HPDE6-E6E7 (cell line): Measurements from ENCODE around the gene SPTB.

ENCODE experiments used
- DNase-seq: peaks from one replicate; pipeline ENCODE4 v3.0.0; 2011; ENCODE audit warnings: missing footprints; ENCODE audit errors: extremely low spot score

Gene SPTB

DNA sequence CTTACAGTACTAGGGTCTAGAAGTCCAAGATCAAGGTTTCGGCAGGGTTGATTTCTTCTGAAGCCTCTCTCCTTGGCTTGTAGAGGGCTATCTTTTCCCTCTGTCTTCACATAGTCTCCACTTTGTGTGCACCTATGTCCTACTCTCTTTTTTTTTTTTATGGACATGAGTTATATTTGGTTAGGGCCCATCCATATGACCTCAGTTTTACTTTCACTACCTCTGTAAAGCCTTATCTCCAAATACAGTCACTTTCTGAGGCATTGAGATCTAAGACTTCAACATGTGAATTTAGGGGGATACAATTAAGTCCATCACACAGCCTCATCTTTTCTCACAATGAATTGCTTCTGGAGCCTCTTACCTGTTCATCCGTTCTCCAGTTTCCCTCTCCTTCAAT is 5.9 kb upstream of the SPTB start:
- no peak for DNase-seq

DNA sequence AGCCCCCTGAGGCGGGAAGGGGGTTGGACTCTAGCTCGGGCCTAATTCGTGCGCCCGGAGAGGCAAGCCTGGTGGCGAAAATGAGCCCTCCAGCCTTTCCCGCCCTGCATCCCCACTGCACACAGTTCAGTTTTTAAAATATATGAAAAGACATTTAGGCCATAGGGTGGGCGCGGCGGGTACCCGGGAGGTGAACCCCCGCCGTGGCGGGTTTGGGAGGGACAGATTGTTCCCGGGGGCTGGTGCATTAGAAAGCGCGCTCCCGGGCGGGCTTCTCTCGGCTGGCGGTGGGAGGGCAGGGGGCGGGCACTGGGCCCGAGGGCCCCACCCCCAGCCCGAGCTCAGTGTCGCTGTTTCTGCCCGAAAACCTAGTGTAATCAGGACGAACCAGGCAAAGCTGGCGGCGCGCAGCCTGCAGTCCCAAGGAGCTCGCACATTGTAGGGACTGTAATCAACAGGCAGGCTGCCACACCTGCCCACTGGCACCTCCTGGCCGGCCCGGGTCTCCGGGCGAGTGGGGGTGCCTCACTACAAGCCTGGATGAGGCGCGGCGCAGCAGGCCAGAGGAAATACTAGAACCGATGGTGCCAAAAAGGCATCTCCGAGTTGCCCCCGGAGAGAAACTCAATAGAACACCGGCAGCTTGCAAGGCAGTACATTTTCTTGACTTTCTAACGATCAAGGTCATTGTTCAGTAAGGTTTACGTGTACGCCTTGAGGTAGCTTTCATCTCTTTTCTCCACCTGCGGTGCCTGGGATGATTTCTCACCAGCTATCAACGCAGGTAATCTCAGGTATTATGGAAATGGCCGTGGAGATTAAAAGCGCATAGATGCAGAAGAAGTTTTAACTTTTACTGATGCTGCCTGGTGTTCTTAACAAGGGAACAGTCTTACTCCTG is 764 bp upstream of the SPTB start:
- peak; percentile 35 for DNase-seq

DNA sequence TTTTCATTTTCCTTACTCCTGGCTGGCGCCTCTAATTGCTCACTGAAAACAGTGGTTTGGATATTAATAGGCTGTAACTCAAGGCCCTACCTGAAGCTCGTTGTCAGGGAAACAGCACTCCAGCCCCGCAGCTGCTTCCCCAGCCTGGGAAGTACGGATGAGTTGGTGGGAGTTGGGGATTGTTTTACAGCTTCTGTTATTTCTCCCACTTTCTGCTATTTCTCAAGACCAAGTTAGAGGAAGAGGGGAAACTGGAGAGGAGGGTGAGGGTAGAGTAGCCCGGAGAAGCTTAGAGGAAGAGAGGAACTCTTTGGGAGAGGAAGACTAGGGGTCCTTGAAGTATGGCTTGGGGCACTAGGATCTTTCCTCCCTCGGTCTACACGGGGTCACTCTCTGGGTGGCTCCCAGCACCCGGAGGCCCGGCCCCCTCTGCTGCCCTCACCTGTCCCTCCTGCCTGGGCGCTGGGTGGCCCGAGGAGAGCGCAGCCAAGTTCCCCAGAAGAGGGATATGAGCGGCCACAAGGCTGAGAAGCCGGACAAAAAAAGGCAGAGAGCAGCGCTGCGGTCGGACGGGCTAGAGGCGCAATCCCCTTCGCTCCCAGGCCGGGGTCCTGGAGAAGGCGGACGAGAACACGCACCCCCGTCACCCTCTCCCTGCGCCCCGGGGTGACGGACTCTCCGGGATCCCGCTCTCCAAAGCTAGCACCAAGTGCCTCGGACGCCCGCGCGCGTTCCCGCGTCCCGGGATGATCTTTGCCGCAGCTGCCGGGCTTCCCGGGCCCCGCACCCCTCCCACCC is 671 bp downstream of the SPTB start:
- no peak for DNase-seq

DNA sequence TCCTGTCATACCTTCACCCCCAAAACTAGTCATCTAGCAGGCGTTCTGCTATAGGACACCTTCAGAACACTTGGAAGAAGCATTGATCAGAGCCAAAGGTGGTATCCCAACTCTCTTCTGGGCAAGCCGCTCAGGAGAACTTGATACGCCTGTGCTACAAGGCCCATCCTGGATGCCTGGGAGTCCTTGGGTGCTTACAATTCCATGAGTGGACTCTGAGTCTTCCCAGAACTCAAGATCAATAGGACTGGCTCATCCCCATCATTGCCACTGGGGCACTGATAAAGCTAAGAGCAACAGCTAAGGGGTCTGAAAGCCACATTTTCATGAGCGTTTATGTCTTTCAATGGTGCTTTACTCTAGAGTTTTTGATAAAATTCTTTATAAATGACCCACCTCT is 1.9 kb downstream of the SPTB start:
- DNase-seq: no peak

DNA sequence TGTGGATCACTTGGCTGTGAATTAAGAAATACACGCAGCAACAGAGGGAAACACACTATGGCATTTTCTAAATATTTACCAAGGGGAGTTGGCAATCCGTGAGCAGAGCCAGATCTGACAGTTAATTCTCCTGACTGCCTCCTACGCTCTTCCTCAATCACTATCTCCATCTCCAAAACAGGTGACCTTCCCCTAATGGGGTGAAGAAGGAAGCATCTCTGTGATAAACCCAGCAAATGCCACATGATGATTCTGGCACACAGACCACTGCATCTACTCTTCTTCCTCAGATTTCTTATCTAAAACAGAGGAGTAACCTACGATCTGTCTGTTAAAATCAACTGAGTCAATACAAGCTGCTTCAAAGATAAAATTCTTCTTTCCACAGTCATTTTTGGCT is 4.4 kb downstream of the SPTB start:
- no peak for DNase-seq

DNA sequence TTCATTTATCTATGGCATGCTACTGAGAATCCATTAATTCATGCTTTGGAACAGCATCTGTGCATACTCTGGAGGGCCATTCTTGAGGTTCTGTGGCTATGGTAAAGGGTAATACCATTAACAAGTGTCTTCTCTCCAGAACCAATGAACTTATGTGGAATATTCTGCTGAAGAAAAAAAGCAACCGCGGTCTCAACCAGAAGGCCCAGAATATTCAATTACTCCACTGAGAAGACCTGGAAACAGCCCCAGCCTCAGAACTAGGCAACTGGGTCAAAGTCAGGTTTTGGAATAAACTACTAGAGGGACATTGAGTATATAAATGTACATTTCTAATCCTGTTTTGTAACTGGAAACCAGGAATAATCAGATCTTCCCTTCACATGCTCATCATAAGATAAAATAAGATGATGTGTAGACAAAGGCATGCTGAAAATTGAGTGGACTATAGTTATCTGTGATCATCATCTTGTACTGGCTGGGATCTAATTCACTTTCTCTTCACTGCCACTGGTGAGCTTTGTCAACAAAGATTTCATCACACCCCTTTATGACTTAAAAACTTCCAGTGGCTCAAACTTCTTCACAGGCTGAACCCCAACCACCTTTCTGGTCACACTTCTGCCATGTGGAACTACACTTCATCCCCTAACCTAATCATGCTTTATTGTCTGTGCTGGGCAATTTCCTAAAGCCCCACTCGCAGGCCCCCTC is 6.0 kb downstream of the SPTB start:
- no peak for DNase-seq

DNA sequence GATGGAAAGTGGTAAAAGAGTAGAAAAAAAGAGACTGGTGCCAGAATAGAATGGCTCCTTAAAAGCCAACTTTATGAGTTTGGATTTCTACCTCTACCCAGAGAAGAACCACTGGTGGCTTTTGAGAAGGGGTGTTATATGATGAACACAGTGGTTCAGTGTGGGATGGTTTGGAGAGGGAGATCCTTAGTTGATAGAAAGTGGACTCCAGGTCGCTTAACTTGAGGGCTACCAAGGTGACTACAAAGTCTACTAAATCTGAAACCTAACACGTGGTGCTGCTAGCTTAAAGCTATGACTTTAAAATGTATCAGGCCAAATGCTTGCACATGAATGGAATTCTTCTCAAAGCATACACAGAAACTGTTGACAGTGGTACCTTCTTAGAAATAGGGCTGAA is 8.4 kb downstream of the SPTB start:
- no peak for DNase-seq

DNA sequence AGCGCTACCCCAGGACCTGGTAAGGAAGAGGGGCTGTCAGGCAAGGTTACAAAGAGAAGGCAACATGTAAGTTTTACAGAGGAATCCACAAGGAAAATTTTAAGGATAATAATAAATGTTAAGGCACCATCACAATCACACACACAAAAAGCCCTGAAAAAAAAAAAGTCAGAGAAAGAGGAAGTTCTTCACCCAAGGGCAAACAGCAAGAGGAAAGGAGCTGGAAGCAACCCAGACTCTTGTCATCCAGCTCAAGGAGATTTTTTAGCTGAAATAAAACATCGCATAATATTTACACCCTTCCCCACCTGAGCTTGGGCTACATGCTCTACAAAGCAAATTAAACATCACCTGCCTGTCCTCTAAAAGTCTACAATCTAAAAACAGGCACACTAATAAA is 9.5 kb downstream of the SPTB start:
- DNase-seq: no peak

DNA sequence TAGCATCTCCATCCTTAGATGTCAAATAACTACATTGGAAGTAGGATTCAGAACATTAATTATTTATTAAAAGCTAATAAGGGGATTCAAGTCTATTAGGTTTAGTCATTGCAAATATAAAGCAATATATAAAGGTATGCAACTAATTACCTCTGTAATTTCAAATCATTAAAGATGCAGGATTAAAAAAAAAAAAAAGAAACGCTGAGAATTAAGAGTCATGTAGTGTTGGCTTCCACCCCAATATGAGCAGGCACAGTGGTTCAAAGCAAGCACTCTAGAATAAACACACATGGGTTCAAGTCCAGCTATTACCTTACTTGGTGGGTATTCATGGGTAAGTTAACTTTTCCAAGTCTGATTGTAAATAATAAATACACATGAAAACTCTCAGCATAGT is 10.9 kb downstream of the SPTB start:
- DNase-seq: no peak

DNA sequence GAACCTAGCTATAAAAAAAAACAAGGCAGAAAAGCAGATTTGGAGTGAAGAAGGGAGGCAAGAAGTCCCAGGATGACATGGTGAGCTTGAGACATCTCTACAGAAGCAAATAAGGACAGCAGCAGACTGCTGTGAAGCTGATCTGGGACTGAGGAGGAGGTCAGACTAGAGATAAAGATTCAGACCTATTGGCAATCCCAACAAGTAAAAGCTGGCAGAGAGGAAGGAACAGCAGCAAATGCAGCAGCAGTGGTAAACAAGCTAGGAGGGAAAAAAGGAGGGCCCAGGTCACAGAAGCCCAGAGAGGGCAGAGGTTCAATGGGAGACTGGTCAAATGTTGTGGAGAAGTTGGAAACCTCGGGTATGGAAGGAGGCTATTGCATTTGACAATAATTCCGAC is 11.3 kb downstream of the SPTB start:
- DNase-seq: no peak

DNA sequence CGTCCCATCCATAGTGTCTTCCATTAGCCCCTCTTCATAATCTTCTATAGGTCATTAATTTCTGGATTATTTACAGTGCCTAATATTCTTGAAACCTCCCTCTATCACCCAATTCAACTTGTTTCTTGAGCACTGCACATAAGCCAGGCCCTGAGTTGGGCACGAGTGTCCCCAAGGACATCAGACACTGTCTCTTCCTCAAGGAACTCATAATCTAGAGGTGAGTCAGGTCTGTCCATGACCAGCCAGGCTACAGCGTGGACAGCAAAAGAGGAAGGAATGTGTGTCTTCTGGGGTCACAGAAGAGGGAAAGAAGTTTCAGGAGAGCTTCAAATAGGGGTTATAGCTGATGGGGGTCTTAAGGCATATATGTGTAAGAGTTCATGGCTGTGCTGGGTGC is 12.5 kb downstream of the SPTB start:
- DNase-seq: no peak

DNA sequence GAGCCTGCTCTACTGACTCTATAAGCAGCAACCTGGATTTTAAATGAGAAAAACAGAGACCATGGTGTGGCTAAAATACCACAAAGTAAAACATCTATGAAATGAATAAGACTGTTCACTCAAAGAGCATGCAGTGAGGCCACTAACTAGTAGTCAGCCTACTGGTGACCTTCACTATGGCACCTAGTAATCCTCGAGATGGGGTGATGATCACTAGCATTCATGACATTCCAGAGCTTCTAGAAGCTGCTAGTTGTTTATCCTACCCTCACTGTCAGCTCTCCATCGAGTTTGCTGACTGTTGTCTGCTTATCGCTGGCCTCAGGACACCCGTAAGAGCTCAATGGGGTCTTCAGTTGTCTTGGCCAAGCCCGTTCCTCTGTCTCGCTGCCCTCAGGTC is 13.7 kb downstream of the SPTB start:
- DNase-seq: no peak

DNA sequence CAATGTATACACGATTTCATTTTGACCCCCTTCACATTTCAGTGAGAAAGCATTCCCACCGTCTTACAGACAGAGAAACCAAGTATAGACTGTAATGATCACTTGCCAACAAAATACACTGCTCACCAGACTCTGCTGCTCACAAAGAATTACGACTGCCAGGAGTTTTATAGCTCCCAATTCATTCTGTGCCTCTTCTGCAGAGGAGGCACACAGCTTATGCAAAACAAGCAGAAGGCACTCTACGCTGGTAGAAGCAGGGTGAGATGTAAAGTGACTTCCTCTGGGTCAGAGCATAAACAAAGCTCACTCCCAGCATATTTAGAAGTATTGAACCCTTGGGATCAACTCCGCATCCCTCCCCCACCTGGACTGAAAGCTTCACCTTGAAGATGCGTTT is 14.6 kb downstream of the SPTB start:
- DNase-seq: no peak

DNA sequence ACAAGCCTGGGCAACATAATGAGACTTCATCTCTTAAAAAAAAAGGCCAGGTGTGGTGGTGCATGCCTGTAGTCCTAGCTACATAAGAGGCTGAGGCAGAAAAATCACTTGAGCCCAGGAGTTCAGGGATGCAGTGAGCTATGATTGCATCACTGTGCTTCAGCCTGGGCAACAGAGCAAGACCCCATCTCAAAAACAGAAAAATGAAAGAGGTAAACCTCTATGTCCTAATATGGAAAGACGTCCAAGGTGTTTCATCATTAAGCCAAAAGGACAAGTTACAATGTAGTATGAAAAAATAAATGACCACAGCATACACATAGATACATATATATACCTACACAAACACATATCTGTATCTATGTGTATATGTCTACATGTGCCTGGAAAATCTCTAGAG is 15.4 kb downstream of the SPTB start:
- no peak for DNase-seq

DNA sequence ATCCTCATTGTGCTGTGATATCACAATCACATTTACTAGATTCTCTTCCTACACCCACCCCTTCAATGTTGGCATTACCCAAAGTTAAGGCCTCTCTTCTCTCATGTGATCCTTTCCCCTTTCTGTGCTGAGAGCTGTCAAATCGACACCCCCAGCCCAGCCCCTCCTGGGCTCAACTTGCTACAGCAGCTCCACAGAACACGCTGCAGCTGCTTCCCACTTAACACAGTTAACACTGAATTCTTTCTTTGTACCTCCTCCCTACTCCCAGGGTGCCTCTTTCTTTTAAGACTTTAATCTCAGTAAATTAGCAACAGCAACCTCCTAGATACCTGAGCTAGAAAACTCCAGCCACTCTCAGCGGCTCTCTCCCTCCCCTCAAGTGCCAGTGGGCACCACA is 17.8 kb downstream of the SPTB start:
- DNase-seq: no peak

DNA sequence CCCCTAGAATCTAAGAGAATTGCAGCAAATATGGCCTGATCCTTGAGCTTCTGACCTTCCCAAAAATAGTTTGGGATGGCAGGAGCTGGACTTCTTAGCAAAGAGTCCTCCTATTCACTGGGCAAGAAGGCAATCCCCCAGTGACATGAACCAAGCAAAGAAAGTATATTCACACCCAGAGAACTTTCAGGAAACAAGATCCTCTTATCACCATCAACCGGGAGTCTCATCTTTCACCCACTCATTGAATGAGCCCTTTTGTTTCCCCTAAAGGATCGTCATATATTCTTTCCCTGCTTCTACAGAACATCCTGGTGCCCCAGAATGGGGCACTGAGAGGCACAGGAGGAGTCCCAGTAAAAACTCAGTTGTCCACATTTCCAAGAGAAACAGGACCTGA is 19.7 kb downstream of the SPTB start:
- no peak for DNase-seq

DNA sequence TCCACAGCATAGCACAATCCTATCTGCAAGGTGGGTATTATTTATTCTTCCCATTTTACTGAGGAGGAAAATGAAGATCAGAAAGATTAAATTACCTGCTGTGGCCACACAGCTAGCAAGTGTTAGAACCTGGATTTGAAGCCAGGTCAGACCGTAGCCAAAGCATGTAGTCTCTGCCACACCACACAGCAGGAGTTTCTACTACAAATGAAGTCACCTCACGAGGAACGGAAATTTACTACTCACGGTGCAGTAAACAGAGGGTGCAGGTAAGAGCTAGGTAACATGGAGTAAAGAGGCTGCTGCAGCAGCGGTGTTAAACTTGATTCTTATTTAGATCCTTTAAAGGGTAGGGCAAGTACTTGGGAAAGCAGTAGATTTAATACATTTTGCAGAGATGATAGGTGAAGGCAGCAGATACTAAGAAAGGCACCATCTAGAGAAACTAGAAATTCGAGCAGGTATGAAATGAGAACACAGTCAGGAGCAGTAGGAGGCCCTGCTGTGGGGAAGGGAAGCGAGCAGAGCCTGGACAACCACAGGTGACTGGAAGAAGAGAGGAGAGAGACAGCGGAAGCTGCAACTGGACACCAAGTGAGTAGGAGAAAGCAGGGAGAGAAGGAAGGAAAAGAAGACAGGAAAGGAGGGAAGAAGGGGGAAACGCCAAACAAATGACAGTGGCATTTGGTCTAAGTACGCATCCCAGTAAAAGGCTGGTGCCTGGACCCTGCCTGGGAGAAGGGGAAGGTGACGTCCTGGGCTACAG is 21.5 kb downstream of the SPTB start:
- DNase-seq: no peak

DNA sequence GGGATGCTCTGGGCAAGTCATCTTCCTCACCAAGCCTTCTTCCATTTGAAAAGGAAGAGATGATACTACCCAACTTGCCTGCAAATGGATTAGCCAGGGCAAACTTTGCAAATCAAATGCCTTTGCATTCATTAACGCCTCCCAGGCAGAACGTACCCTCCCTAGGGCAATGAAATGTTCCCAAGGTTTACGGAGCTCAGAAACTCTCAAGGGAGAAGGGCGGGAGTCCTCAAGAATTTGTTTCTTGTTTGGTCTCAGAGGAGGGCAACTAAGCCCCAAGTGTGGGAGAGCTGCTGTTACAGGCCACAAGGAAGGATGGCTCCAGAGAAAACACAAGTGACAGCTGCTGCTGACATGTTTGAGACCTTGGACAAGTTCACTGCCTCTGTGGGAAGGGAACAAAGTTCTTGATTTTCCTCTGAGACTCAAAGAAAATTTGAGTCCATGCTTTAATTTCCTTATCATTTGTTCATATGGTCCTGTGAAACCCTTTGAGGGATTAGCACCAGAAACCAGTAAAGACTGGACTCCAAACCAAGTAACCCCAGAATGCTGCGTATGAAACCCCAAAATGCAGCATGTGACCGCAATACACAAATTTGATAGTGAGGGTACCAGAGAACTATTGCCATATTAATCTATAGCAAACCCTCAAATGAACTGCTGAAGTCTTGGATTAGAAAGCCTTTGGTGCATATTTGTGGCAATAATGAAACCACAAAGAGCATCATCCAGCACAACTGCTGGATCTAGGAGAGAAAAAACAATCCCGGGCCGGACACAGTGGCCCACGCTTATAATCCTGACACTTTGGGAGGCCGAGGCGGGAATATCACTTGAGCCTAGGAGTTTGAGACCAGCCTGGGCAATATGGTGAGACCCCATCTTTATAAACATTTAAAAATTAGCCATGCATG is 22.9 kb downstream of the SPTB start:
- no peak for DNase-seq

DNA sequence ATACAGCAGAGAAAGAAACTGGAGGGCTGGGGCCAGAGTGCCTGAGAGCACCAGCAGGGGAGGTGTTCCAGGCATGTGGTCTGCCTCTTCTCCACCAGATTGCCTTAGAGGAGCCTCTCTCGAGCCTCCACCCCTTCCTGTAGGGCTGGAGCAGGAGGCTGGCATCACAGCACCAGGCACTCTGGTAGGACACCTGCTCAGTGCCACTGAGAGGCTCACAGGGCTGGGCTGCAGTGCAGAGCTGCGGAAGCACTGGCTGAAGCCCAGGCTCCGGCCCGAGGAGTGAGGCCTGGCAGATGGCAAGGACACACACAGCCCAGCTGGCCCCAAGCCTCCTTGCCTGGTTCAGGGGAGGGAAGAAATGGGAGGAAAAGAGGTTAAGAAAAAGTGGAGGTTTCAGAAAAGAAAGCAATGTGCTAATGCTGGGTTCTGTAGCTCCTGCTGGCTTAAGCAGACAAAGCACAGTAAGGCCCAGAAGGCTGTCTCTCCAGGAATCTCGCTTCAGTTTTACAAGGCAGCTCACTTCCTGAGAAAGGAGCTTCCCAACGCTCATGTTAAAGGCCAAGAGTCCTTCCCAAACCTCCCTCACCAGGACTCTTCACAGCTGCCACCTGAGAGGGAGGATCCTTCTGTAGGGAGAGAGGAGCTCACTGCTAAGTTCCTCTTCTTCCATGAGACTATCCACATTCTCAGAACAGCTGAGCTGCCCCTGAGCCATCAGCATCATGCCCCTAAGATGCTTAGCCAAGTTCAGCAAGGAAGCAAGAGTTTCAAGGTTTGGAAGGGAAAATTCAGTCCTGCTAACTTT is 23.8 kb downstream of the SPTB start:
- DNase-seq: no peak
